C4-2B (cell line): ENCODE results near the gene SEMA4D.

Source experiments
- H3K27ac ChIP-seq: fragments of 450-650 bp; 2 replicates; pipeline ENCODE4 v1.5.1; 2017
- ZFX ChIP-seq: fragments of 450-650 bp; IDR thresholded peaks from 2 replicates; pipeline ENCODE4 v1.6.1; 2017
- TF ChIP-seq, protein P1 (sequence below): fragments of 450-650 bp; conservative IDR thresholded peaks from 2 replicates; pipeline ENCODE4 v1.5.1; 2017; ENCODE audit warnings: mild to moderate bottlenecking

The SEMA4D gene

DNA sequence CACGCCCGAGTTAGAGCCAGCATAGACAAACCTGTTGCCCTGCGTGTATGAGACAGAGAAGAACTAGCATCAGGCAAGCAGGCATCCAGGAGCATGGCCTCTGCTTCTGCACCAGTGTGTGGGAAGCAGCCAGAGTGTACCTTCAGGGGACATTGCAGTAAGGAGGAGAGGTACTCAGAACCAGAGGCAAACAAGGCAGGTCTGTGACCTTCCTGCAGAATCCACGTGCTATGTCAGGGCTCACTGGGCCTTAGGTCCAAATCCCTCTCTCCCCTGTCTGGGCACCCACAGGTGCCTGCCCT lies 116.7 kb downstream of the SEMA4D start:
- TF ChIP-seq ZFX = no peak
- TF ChIP-seq, protein P1, sequence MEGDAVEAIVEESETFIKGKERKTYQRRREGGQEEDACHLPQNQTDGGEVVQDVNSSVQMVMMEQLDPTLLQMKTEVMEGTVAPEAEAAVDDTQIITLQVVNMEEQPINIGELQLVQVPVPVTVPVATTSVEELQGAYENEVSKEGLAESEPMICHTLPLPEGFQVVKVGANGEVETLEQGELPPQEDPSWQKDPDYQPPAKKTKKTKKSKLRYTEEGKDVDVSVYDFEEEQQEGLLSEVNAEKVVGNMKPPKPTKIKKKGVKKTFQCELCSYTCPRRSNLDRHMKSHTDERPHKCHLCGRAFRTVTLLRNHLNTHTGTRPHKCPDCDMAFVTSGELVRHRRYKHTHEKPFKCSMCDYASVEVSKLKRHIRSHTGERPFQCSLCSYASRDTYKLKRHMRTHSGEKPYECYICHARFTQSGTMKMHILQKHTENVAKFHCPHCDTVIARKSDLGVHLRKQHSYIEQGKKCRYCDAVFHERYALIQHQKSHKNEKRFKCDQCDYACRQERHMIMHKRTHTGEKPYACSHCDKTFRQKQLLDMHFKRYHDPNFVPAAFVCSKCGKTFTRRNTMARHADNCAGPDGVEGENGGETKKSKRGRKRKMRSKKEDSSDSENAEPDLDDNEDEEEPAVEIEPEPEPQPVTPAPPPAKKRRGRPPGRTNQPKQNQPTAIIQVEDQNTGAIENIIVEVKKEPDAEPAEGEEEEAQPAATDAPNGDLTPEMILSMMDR = no peak
- H3K27ac ChIP-seq = no peak overlapping the region

DNA sequence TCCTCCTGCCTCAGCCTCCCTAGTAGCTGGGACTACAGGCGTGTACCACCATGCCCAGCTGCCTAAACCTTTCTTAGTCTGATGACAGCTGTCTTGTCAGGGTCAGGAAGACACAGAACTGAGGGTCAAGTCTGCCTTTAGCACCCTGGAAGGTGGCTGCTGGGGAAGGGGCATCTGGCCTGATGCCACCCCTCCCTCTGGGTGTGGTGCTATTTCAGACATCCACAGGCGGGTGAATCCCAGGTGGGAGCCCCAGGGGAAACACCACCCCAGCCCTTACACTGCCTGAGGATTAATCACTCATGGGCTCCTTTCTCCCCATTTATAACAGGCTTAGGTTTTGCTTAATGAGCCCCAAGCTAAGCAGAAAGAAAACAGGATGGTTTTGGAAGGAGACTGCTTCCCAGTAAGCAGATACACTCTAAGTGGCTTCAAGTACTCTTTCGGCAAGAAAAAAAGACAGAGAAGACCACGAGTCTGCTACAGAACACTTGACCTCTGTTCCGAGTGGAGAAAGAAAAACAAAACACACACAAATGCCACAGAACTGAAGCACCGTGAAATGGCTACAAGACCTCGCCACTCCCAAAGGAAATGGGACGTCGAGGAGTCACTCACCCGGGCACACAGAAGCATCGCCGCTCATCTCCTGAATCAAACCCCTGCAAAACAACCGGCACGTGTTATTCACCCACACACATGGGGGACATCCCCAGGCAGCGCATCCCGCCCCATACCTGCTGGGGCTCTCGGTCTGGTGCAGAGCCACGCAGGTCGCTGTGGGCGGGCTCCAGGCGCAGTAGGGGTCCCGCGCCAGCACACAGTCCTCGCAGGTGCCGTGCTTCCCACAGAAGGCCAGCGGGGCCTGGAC lies 117.2 kb downstream of the SEMA4D start:
- TF ChIP-seq ZFX = no peak
- TF ChIP-seq, protein P1 = no peak
- no peak overlapping the region for H3K27ac ChIP-seq

DNA sequence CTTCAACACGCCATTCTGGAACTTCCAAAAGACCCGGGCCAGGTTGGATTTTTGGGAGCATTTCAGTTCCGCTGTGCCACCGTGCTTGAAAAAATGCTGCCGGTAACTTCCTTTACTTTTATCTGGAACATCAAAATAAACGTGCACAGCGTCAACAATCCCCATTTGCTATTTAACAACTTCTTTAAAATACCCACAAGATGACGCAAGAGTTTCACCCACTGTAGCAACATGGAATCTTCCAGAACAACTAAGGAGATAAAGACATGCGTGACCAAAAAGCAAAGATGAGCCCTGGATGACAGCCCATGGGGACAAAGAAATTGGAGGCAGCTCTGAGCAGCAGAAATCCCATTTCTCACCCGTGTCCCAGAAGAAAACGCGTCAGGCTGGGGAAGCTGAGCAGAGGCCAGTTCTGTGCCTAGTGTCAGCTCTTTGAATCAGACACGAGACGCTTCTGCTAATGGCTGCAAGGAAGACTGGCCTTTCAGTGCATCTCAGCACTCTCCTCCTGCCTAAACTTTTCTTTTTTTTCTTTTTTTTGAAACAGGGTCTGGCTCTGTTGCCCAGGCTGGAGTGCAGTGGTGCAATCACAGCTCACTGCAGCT lies 118.3 kb downstream of the SEMA4D start:
- TF ChIP-seq ZFX = no peak
- TF ChIP-seq, protein P1 = no peak
- H3K27ac ChIP-seq = no peak overlapping the region

DNA sequence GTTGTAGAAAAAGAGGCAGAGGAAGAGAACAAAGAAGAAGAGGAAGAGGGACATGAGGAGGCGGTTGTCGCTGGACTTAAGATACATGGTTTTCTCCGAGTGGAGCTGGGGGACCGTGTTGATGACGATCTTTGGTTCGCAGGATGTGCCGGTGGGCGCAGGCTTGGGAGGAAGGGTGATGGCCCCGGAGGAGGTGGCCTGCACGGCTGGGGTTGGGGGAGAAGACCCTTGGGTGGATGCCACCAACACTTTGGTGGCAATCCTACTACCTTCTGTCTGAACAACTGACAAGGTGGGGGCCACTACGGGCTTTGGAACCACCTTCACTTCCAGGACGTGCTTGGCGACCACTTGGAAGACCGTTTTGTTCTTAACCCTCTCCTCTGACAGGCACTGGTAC lies 118.9 kb downstream of the SEMA4D start:
- TF ChIP-seq, protein P1 = no peak
- no peak for TF ChIP-seq ZFX
- no peak overlapping the region for H3K27ac ChIP-seq

DNA sequence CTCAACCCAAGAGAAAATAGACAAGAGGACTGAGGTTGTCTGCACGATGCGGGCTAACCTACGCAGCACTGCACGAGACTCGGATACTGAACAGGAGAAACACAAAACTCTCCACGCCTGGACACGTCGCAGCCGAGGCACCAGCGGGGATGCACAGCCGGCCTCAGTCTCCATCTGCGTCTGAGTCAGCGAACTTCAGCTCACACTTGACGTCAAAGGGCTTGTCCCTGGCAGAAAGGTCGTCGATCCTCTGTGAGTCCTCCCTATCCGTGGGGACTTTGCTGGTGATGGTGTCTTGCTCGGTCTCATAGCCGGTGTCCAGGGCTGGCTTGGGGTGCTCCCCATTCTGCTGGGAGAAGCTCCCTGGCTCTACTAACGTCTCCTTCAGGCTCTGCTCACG lies 119.4 kb downstream of the SEMA4D start:
- H3K27ac ChIP-seq = no peak overlapping the region
- TF ChIP-seq ZFX = no peak
- TF ChIP-seq, protein P1 = no peak

DNA sequence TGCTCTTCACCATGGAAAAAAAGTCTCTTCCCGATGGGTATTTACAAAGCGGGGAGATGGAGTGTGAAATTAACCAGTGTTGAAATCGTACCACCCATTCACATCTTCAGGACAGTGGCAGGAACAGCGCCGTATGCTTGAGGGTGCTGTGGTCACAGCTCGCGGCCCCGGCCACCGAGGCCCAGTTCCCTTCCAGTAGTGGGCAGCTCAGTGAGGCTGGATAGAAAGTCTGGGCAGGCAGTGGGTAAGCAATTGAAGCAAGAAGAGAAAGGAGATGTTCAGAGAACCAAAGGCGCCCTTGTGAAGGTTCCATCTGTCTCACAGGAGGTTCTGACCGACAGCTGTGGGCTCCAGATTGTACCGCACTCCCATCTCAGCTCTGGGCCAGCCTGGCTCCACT lies 120.5 kb downstream of the SEMA4D start:
- TF ChIP-seq ZFX = no peak
- TF ChIP-seq, protein P1 = no peak
- no peak overlapping the region for H3K27ac ChIP-seq

DNA sequence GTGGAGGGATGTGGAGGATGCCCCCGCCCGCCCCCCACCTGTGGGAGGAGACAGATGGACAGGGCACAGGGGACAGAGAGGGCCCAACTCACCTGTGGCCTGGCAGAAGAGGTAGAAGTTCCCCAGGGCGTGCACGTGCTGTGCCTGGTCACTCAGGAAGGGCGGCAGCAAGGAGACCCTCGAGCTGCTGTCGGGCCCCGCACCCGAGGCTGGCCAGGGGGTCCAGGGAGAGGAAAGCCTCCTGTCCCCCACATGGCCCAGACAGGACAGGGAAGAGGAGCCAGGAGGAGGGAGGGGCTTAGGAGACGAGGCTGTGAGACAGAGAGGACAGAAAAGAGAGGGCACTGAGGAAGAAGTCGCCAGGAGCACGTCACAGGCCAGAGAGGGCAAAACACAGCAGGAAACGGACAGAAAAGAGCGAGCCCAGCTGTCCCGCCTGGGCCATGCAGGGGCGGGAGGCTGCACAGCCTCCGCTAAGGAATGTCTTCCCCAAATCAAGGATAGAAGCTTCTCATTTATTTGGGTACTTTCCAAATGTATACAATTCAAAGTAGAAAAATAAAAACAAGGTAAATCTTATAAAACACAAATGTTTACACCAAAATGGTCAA lies 121.1 kb downstream of the SEMA4D start:
- TF ChIP-seq, protein P1 = no peak
- no peak for TF ChIP-seq ZFX
- no peak overlapping the region for H3K27ac ChIP-seq
